Epithelial cell of esophagus (primary cell): ENCODE measurements around the gene TMEM86A.

ENCODE experiments used
- DNase-seq: peaks from one replicate; pipeline ENCODE4 v3.0.0; 2010; ENCODE audit warnings: low read depth
- H3K4me3 ChIP-seq: 2 replicates; pipeline ENCODE4 v1.5.1; 2011; ENCODE audit warnings: mild to moderate bottlenecking, low read length, control low read depth
- CTCF ChIP-seq: IDR thresholded peaks from 2 replicates; pipeline ENCODE4 v1.5.1; 2011; ENCODE audit warnings: low read depth, mild to moderate bottlenecking, low read length, control low read depth, inconsistent platforms; ENCODE audit not compliant: insufficient read depth; ENCODE audit errors: missing control alignments

TMEM86A gene

GRCh38 chr11:18700872-18701271, 2.3 kb downstream of the TMEM86A start:
- no peak for DNase-seq
- H3K4me3 ChIP-seq, result no peak overlapping the region
- TF ChIP-seq CTCF, result no peak

GRCh38 chr11:18701614-18702216, 3.1 kb downstream of the TMEM86A start:
- DNase-seq, result no peak
- no peak for TF ChIP-seq CTCF
- H3K4me3 ChIP-seq, result no peak overlapping the region

GRCh38 chr11:18703001-18703763, 4.6 kb downstream of the TMEM86A start:
- no peak for TF ChIP-seq CTCF
- H3K4me3 ChIP-seq, result no peak overlapping the region
- no peak for DNase-seq

- no peak for DNase-seq
- H3K4me3 ChIP-seq, result no peak overlapping the region
- TF ChIP-seq CTCF, result no peak
These were observed 5.6 kb downstream of the TMEM86A start for GRCh38 chr11:18704045-18704645.

- no peak for TF ChIP-seq CTCF
- H3K4me3 ChIP-seq, result no peak overlapping the region
- DNase-seq, result no peak
These were observed 6.1 kb downstream of the TMEM86A start for GRCh38 chr11:18704698-18705097.

GRCh38 chr11:18705651-18706281, 7.2 kb downstream of the TMEM86A start:
- no peak for TF ChIP-seq CTCF
- peak overlapping the region; percentile 55 for H3K4me3 ChIP-seq
- no peak for DNase-seq
